ENCODE results near the gene MROH7. TPM values are rescaled to one million over a fixed set of nuclear protein-coding genes. Genes with fewer than 3 reads are reported as not detected.

MROH7 gene
- total RNA-seq, 2 donors from 2014 or later = 15.9 to 20.4 TPM

DNA sequence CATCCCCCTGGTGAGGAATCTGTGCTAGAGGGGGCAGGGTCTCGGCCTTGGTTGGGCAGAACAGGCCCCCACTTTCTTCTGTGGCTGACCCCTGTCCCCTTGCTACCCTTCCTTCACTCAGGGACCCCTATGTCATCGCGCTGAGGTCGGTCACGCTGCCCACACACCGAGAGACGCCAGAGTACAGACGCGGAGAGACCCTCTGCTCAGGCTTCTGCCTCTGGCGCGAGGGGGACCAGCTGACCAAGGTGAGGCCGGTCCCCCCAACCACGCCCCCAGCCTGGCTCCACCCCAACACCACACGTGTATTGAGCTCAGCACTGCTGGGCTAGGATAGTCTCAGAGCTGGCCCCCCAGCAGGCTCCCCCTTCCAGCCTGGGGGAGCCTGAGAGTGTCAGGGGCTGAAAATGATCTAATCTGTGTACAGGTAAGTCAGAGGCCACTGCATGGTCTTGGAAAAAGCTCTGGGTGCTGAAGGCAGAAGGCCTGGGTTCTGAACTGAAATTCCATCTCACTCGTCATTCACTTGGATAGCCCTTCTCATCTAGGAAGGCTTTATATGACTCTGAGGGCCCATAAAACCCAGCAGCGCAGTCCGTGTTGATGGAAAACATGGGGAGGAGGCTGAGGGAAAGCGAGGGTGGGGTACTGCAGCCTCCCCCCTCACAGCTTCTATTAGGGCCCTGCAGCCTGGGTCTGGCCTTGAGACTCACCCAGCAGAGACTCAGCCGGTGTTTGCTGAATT is 33.6 kb upstream of the MROH7 start:
- TF ChIP-seq, protein P1, sequence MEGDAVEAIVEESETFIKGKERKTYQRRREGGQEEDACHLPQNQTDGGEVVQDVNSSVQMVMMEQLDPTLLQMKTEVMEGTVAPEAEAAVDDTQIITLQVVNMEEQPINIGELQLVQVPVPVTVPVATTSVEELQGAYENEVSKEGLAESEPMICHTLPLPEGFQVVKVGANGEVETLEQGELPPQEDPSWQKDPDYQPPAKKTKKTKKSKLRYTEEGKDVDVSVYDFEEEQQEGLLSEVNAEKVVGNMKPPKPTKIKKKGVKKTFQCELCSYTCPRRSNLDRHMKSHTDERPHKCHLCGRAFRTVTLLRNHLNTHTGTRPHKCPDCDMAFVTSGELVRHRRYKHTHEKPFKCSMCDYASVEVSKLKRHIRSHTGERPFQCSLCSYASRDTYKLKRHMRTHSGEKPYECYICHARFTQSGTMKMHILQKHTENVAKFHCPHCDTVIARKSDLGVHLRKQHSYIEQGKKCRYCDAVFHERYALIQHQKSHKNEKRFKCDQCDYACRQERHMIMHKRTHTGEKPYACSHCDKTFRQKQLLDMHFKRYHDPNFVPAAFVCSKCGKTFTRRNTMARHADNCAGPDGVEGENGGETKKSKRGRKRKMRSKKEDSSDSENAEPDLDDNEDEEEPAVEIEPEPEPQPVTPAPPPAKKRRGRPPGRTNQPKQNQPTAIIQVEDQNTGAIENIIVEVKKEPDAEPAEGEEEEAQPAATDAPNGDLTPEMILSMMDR (IDR thresholded peaks at IDR 0.05) = no peak
- ATAC-seq (ENCODE audit: insufficient number of reproducible peaks, low FRiP score, low read depth) (no peak), DNase-seq (ENCODE audit: low spot score) (no peak)
- Histone ChIP-seq H3K27ac (no peak overlapping the region), H3K9me3 (no peaks in the 10 kb centered on the region), H3K27me3 (replicated peaks; ENCODE audit: insufficient read depth) (no peaks in the 10 kb centered on the region), H3K4me3 (no peak overlapping the region), H3K4me1 (ENCODE audit: control insufficient read depth in 1 of 2, low read depth in 2 of 2) (peaks cover 4 to 17% of the 10 kb centered on the region in 2 donors), H3K36me3 (peaks cover 13% of the 10 kb centered on the region)

DNA sequence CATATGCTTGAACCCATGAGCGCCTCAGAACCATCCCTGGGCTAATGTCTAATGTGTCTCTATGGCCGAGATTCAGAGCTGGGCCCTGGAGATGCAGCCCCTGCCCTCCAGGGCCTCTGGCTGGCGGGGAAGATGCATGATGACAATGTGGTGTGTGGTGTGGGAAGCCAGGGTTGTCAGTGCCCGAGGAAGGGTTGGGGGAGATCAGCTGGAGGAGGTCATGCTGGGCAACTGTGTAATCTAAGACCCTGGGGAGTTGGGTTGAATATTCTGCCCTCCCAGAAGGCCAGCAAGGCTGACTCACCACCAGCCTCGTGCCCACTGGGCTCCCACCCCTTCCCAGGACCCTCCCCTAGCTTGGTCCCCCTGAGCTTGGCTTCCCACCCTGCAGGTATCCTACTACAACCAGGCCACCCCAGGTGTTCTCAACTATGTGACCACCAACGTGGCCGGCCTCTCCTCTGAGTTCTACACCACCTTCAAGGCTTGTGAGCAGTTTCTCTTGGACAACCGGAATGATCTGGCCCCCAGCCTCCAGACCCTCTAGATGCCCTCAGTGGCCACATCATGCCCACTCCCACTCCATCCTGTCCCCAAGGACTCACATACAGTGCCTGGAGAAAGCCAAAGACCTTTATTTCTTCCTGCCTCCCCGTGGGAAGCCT is 32.9 kb upstream of the MROH7 start:
- TF ChIP-seq, protein P1 (IDR thresholded peaks at IDR 0.05) = no peak
- H3K36me3 ChIP-seq = peaks cover 13% of the 10 kb centered on the region
- no peak for DNase-seq (ENCODE audit: low spot score)
- no peaks in the 10 kb centered on the region for H3K27me3 ChIP-seq (replicated peaks; ENCODE audit: insufficient read depth)
- no peaks in the 10 kb centered on the region for H3K9me3 ChIP-seq
- H3K4me3 ChIP-seq = no peak overlapping the region
- H3K4me1 ChIP-seq (ENCODE audit: control insufficient read depth in 1 of 2, low read depth in 2 of 2) = peaks cover 4 to 23% of the 10 kb centered on the region in 2 donors
- no peak overlapping the region for H3K27ac ChIP-seq
- ATAC-seq (ENCODE audit: insufficient number of reproducible peaks, low FRiP score, low read depth) = no peak

DNA sequence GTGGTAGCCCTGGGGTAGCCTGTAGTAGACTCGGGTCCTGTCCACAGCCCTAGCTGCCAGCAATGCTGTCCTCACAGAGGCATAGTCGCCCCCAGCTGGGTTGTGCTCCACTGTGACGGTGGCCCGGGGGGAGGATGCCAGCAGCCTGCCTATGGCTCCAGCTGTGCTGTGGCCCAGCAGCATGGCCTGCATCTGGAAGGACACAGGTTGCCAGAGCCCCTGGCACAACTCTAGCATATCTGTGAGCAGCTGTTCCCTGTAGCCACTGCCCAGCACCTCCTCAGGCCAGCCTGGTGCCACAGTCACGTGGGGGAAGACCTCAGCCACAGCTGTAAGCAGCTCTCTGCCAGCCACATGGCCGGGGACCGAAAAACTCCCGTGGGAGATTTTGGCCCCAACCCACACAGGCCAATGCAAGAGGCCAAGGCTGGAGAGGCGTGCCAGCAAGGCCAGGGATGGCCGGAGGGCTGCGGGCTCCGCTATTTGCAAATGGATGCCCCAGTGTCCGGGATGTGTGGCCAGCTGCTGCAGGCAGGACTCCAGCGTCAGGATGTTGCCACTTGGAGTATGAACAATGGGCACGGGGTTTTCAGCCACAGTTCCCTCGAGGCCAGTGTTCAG is 32.2 kb upstream of the MROH7 start:
- DNase-seq (ENCODE audit: low spot score) = no peak
- H3K36me3 ChIP-seq = peaks cover 11% of the 10 kb centered on the region
- no peak for ATAC-seq (ENCODE audit: insufficient number of reproducible peaks, low FRiP score, low read depth)

DNA sequence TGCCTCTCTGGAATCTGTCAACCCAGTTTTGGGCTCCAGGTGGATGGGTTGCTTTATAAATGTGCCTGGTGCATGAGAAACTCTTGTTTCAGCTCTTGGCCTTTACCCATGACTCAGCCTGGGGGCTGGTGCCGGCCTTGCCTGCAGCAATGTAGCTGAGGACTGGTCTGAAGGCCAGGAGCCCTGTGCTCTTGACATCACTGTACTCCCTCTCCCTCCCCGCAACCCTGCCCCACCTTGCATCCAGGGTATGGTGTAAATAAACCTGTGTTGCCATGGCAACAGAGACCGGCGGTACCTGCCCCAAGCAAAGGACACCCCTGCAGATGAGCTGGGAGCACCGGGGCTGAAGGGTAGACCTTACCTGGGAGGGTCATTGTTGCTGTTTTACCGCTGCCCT is 31.5 kb upstream of the MROH7 start:
- TF ChIP-seq, protein P1 (IDR thresholded peaks at IDR 0.05) = no peak
- no peak for DNase-seq (ENCODE audit: low spot score)
- Histone ChIP-seq H3K36me3 (peaks cover 8% of the 10 kb centered on the region), H3K27me3 (replicated peaks; ENCODE audit: insufficient read depth) (no peaks in the 10 kb centered on the region), H3K4me1 (ENCODE audit: control insufficient read depth in 1 of 2, low read depth in 2 of 2) (peaks cover 4 to 26% of the 10 kb centered on the region in 2 donors), H3K4me3 (no peak overlapping the region), H3K9me3 (no peaks in the 10 kb centered on the region), H3K27ac (no peak overlapping the region)
- no peak for ATAC-seq (ENCODE audit: insufficient number of reproducible peaks, low FRiP score, low read depth)

More for the DNA sequence above, 32.2 kb upstream of the MROH7 start:
- TF ChIP-seq, protein P1 (IDR thresholded peaks at IDR 0.05) = no peak
- Histone ChIP-seq H3K4me1 (ENCODE audit: control insufficient read depth in 1 of 2, low read depth in 2 of 2) (peaks cover 4 to 26% of the 10 kb centered on the region in 2 donors), H3K27me3 (replicated peaks; ENCODE audit: insufficient read depth) (no peaks in the 10 kb centered on the region), H3K27ac (peak overlapping the region in 1 of 2 donors; percentile 30), H3K4me3 (no peak overlapping the region), H3K9me3 (no peaks in the 10 kb centered on the region)
